HCEC 1CT (cell line): ENCODE measurements around the gene MRFAP1.
"Not testable (repeated sequence)": the region's sequence is repeated elsewhere in the genome, so short reads cannot be mapped to it uniquely, and the experiment has no call there.

Experiments
- DNase-seq: peaks from one replicate; pipeline ENCODE4 v3.0.0-alpha.2; 2017

MRFAP1 gene

DNA sequence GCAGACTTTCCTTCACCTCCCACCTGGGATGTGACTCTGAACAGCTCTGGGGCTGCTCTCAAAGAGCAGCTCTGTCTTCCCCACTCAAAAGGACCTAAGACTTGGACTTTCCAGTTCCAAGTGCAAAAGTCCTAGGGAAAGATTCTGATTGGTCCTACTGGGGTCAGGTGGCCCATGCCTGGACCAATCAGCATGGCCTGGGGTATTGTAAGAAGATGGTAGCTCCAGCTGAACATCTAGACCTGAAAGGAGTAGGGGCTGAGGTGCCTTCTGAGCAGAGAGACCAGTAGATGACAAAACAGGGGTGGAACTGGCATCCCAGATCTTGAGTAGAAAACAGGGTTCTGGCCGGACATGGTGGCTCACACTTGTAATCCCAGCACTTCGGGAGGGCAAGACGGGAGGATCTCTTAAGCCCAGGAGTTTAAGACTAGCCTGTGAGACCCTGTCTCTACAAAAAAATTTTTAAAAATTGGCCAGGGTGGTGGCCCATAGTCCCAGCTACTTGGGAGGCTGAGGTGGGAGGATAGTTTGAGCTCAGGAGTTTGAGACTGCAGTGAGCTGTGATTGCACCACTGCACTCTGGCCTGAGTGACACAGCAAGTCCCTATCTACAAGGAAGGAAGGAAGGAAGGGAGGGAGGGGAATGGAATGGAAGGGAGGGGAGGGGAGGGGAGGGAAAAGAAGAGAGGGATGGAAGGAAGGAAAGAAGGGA is 27.4 kb upstream of the MRFAP1 start:
- DNase-seq: no peak

DNA sequence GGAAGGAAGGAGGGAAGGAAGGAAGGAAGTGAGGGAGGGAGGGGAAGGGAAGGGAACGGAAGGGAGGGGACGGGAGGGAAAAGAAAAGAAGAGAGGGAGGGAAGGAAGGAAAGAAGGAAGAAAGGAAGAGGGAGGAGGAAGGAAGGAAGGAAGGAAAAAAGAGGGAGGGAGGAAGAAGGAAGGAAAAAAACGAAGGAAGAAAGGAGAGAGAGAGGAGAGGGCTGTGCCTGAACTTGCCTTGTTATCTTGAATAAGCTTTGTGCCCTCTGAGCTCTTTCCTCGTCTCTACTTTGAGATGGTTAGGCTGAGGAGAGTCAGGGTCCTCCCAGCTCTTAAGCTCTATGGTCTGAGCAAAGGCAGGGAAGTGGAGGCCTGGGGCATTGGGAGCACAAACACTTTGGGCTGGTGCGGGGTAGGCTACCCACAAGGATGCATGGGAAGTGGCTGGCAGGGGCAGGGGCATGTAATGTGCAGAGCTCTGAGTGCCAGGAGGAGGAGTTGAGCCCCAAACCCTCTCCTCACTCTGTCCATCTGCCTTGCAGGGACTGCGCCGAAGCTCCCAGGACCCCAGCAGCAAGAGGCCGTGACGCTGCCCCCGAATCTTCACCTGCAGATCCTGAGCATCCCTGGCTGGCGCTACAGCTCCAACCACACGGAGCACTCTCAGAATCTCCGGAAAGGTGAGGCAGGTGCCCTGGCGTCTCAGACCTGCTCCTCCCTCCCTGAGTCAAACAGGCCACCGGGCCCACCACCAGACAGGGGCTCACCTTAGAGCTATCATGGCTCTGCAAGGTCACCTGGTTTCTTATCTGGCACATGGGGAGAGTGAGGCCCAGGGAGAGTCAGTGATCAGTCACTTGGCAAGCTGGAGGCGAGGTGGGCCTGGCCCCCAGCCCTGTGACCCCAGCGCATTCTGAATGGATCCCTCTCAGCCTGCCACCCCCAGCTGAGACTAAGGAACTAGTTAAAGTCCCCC is 26.5 kb upstream of the MRFAP1 start:
- no peak for DNase-seq

DNA sequence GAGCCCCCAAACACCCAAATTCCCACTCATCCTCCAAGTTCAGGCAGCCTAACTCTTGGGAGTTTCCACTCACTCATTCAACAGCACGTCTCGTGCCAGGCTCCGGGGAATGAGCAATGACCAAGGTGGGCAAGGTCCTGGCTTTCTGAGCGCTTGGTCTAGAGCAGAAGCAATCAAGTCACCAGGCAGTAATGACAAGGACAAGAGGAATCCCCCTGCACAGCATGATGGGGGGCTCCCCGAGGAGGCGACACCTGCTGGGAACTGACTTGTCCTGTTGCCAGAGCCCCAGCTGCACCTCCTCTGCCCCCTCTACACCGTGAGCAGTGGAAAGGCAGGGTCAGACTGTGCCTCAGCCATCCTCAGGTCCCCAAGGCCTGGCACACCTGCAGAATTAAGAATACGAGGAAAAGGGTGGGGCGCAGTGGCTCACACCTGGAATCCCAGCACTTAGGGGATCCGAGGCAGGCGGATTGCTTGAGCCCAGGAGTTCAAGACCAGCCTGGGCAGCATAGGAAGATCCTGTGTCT is 25.7 kb upstream of the MRFAP1 start:
- no peak for DNase-seq

DNA sequence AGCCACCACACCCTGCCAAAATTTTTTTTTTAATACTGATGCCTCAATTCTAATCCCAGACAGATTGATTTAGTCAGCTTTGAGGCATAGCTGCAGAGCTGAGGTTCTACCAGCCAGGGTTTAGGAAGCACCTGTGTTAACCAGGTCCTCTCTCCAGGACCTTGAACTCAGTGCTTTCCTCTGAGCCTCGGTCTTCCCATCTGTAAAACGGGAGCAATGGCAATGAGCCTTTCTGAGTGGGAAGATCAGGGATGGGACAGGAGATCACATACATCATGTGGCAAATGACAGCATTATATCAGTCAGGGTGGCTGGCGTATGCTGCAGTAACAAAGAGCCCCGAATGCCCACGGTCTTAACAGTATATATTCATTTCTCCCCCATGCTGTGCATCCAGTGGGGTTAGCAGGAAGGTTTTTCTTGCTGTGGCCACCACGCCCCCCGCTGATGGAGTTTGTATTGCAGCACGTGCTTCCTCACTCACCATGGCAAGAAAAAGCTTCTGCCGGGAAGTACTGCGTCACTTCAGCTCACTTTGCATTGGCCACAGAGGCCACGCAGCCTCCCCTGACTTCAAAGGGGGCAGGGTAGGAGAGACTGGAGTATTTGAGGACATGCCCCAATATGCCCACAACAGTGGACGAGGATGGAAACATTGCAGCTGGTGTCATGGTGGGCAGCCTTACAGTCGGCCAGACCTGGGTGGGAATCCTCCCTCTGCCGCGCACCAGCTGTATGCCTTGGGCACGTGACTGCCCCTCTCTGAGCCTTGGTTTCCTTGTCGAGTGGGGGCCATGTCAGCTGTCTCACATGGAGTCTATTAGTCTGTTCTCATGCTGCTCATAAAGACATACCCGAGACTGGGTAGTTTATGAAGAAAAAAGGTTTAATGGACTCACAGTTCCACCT is 24.1 kb upstream of the MRFAP1 start:
- DNase-seq: no peak

DNA sequence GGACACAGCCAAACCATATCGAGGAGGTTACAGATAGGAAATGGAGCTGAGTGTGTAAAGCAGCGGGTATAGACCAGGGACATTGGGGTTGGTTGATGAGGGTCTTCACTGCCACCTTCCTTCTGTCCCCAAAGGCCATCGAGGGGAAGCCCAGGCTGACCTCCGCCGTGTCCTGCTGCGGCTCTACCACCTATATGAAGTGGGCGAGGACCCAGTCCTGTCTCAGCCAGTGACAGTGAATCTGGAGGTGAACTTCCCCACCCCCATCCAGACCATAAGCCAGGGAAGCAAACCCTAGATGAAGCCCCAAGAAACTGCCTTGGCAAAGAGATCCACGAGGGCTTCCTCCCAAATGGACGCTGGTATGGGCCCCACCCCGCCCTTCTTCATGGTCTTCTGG is 23.2 kb upstream of the MRFAP1 start:
- DNase-seq: no peak

DNA sequence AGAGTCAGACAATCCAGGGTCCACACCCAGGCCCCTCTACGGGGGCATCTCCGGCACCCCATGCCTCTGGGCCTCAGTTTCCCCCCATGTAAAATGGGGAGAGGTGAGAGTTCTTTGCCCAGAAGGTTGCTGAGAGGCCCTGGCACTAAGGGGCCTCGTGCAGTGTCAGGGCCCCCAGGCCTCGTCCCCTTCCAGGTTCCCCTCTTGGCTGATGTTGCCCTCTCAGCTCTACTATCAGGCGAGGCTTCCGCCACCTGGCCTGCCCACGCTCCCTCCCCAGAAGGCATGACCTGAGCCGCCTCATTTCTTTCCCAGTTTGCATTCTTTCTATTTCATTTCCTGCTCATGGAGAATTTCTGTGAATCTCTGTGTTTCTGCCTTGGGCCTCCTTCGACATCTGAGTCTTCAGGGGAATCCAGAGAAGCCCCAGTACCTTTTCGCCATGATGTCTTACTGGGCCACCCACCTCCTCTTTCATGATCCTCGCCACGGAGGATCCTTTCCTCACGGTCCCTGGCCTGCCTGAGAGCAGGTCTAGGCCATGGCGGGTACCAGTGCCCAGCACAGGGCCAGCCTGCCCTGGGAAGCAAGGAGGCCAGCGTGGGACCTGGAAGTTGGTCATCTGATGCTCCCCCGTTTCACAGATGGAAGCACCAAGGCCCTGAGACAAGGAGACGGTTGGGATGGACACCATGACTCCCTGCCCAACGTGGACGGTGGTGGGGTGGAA is 21.9 kb upstream of the MRFAP1 start:
- no peak for DNase-seq

DNA sequence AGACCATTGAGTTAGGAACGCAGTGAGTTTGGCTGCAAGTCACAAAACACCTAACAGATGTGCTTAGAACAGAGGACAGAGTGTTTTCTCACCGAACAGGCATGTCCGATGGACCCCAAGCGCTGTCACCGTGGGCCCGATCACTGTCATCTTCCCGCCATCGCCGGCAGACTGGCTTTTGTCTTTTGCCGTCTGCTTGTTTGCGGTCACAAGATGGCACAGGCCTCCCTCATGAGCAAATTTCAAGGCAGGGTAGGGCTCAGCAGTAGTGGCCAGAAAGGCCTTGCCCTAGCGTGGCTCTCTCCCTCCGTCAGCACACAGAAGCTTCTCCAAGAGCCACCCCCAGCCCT is 21.4 kb upstream of the MRFAP1 start:
- no peak for DNase-seq

DNA sequence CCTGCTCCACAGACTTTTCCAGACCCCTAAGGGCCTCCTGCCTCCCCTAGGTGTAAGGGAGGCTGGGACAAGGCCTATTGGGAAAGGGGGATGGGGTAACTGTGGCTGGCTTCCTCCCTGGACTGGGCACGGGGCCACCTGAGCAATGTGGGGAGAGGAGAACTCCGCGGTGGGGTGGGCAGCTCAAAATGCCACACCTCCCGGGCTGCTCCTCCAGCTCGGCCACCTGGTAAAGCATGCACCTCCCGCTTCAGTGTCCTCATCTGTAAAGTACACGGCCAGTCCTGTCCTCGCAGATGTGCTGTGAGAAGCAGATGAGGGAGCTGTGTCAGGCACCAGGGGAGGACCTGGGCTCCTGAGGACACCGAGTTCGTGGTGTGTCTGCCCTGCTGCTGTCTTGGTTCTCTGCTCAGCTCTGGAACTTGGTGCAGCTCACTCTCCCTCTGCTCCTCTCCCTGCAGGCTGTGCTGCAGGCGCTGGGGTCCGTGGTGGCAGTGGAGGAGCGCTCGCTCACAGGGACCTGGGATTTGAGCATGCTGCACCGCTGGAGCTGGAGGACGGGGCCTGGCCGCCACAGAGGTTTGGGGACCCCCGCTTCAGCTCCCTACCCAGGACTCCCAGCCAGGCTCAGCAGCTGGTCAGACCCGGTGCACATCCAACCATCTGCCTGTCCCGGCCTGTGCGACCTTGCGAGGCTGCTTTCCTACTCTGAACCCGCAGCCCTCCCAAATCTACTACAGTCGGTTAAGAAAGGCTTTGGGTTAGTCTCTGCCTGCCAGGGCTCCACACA is 20.8 kb upstream of the MRFAP1 start:
- DNase-seq: no peak

DNA sequence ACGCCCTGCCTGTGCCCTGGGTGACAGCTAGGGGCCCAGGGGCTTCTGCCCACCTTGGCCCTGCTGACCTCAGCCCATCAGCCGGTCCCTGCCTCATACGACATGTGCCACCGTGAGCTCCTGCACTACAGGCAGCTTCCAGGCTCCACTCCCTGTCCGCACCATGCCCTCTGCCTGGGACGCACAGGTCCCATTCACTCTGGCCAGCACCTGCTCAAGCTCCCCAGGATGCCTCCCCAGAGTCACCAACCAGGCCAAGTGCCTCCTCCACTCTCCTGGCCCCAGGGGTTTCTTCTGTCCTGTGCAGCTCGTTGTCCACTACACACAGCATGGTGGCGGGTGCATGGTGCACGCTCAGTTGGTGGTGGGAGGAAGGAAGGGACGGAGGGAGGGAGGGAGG is 20.2 kb upstream of the MRFAP1 start:
- DNase-seq: no peak

DNA sequence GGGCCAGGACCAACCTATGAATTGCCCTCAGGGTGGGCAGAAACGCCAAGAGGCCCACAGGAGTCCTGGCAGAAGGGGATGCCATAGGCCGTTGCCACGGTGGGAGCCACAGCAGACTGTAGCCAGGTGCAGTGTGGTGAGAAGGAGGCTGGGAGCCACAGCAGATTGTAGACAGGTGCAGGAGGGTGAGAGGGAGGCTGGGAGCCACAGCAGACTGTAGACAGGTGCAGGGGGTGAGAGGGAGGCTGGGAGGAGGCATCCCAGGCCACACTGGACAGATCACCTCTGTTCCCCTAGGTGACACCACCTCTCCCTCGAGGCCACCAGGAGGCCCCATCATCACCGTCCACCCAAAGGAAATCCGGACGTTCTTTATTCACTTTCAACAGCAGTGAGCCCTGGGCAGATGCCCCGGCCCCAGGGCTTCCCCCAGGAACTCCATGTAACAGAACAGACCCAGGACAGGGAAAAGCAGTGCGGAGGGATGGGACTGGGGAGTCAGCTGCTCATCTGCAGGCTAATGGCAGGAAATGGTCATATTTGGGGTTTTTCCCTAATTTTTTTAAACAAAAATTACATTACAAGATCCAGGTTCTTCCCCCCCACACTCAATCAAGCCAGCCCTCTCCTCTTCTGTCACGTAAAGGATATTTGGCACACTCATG is 19.5 kb upstream of the MRFAP1 start:
- DNase-seq: no peak

DNA sequence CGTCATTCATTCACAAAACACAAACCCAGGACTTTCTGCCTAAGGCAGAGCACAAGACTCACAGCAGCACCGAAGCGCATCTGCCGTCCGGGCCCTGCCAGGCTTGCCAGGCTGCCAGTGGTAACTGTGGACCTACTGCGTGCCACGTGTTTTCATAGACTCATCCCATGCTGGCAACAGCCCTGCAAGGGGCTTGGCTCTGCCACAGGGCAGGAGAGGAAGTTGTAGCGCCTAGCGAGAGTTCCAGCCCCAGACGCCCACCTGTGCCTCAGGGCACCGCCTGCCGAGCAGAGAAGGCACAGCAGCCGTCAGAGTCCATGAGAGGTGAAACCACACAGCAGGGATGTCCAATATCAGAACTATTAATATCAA is 18.9 kb upstream of the MRFAP1 start:
- no peak for DNase-seq

DNA sequence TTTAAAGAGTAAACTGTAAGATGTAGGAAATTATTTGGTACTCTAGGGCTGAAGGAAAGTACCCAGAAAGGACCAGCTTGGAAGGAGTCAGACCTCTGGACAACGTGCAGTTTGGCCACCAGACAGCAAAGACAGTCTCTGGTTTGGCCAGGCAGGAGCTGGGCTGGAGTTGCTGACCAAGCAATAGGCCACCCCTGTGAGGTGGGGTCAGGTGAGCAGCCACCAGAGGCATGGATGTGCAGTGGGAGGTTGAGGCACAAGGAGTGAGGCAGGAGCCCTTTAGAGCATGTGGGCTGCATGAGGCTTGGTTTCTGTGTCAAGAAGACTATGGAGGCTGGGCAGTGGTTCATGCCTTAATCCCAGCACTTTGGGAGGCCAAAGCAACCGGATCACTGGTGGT is 17.7 kb upstream of the MRFAP1 start:
- DNase-seq: no peak

DNA sequence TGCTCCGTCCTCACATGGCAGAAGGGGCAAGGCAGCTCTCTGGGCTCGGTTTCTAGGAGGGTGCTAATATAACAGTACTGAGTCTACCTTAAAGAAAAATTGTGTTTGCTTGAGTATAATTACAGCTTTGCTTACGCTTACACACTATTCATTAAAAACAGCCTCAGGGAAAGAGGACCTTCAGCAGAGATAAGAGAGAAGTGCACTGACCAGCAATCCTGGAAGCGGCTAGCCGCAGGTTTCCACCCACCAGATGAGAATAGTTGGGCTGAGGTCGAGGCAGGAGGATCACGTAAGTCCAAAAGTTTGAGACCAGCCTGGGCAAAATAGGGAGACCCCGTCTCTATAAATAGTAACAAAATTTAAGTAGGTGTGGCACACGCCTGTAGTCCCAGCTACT is 15.2 kb upstream of the MRFAP1 start:
- no peak for DNase-seq

DNA sequence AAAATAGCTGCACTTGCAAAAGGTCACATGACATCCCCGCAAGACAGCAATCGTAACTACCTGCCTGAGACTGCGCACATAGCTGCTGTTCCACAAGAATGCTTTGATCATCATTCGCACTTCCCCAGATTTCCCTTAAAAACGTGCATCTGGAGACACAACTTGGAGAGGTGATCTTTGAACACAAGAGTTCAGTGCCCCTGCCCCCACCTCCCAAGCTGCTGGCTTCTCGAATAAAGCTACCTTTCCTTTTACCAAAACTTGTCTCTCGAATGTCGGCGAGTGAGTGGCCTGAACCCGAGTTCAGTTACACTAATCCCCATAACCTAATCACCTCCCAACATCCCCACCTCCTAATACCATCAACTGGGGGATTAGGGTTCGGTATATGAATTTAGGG is 14.4 kb upstream of the MRFAP1 start:
- no peak for DNase-seq

DNA sequence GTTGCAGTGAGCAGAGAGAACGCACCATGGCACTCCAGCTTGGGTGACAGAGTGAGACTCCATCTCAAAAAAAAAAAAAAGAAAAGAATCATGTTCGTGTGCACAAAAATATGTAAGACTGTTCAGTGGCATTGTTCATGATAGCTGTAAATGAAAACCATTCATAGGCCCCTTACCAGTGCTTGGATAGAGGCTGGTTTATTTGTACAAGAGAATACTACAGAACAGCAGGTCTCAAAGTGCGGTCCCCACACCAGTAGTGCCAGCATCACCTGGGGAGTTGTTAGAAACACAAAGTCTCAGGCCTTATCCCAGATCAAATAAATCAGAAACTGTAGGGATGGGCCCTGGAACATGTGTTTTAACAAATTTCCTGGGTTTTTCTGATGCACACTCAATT is 12.7 kb upstream of the MRFAP1 start:
- no peak for DNase-seq

DNA sequence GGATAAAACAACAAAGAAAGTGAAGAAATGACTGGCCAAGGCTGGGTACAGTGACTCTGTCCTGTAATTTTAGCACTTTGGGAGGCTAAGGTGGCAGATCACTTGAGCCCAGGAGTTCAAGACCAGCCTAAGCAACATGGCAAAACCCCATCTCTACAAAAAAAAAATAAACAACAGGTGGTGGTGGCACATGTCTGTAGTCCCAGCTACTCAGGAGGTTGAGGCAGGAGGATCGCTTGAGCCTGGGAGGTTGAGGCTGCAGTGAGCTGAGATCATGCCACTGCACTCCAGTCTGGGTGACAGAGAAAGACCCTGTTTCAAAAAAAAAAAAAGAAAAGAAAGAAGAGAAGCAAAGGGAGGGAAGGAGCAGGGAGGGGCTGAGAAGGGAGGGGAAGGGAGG is 12.0 kb upstream of the MRFAP1 start:
- DNase-seq: not testable (repeated sequence)

DNA sequence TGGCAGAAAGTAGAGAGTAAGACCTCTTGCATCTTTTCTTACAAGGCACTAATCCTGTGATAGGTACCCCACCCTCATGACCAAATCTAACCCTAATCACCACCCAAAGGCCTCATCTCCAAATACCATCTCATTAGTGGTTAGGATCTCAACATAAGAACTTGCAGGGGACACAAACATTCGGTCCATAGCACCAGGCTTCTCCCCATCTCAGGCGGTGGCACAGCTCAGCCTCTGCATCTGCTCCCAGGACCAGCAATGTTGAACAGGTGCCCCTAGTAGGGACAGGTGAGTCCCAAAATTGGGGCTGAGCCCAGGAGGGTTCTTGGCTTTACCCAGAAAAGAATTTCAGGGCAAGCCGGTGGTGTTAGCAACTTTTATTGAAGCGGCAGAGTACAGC is 8.4 kb upstream of the MRFAP1 start:
- DNase-seq: no peak

DNA sequence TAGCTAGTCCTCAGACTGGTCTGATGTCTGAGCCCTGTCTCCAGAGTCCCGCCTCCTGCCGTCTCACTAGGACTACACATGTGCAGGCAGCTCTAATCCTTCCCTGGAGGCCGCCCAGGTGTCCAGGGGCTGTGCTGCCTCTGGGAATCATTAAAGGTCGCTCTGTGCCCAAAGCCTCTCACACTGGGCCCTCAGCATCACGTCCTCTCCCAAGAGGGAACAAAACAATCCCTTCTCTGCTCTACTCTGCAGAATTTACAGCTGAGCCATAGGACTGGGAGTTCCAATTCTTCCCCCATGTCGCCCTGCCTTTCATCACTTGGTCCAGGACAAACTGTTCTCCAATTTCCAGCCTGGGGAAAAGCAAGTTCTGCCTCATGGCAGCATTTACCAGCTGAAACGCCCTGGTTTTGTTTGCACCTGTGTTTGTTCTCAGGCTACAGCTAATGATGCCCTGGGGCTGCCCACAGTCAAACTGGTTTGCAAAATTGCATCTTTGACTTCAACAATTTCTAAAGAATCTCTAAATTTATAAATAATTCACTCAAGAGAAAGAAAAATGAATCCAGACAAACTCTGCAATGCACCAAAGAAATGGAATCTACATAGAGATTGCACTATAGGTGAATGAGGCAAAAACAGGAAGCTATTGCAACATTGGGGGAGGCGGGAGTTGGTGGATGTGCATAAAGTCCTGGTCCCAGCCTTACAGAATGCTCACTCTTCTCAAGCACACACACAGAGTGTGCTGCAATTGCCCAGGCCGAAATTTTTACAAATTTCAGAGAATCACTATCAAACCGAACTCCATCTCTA is 7.2 kb upstream of the MRFAP1 start:
- peak; percentile 5 for DNase-seq

DNA sequence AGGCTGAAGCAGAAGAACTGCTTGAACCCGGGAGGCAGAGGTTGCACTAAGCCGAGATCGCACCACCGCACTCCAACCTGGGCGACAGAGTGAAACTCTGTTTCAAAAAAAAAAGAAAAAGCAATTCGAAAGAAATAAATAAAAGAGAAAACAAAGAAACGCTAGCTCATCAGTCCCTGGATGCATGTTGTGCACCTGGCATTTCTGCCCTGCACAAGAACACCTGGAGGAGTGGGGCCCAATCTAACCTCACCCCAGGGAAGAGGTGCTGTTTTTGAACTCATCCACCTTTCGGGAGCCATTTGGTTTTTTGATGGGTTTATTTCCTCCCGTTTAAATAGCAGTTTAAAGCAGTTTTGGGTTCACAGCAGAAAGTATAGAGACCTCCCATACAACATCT is 5.7 kb upstream of the MRFAP1 start:
- DNase-seq: no peak

DNA sequence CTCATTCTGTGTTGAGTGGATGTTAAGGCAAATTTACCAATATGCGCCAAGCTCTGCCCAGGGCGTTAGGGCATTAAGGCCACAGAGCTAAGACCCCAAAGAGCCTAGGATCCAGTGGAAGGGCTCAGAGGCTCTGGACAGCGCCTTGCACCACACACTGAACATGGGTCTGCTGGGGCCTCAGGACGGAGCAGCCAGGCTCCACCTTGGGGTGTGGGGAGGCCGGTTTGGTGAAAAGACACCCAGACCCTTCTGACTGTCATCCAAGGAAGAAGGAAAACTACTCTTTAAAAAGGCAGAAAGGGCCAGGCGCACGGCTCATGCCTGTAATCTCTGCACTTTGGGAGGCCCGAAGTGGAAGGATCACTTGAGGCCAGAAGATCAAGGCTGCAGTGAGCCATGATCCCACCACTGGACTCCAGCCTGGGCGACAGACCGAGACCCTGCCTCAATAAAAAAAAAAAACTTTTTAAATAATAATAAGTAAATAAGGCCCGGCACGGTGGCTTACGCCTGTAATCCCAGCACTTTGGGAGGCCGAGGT is 1.3 kb upstream of the MRFAP1 start:
- DNase-seq: no peak
